ENCODE data around the gene KCTD10. TPM values are rescaled to one million over a fixed set of nuclear protein-coding genes. Genes with fewer than 3 reads are reported as not detected.
"Not testable (repeated sequence)": the region's sequence is repeated elsewhere in the genome, so short reads cannot be mapped to it uniquely, and the experiment has no call there.

KCTD10 gene
- total RNA-seq, 1 experiment from 2014 or later, result 29.4 TPM

DNA sequence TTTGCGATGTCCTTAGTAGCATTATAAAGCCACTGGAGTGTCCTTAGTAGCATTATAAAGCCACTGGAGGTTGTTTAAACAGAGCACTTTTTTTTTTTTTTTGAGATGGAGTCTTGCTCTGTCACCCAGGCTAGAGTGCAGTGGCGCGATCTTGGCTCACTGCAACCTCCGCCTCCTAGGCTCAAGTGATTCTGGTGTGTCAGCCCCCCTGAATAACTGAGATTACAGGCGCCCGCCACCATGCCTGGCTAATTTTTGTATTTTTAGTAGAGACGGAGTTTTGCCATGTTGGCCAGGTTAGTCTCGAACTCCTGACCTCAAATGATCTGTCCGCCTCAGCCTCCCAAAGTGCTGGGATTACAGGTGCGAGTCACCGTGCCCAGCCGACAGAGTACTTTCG, 37.1 kb downstream of the KCTD10 start:
- H3K4me2 ChIP-seq (ENCODE audit: low read depth, low read length, poor library complexity, severe bottlenecking); H3K9me2 ChIP-seq (replicated peaks; ENCODE audit: insufficient read depth, low read length); H3K27me3 ChIP-seq (ENCODE audit: low read length); H3K27ac ChIP-seq (ENCODE audit: low read length); H3K4me3 ChIP-seq (ENCODE audit: low read length); H2AFZ ChIP-seq (ENCODE audit: low read length); H3K9me3 ChIP-seq (ENCODE audit: low read length); DNase-seq; H4K20me1 ChIP-seq (ENCODE audit: insufficient read depth, low read depth, low read length); H3K79me2 ChIP-seq (ENCODE audit: low read length); H3K9ac ChIP-seq (ENCODE audit: low read length); H3K36me3 ChIP-seq (ENCODE audit: insufficient read depth, low read length); H3K4me1 ChIP-seq (ENCODE audit: low read length): not testable (repeated sequence)

- no peak overlapping the region for H2AFZ ChIP-seq (ENCODE audit: low read length)
- H3K4me2 ChIP-seq (ENCODE audit: low read depth, low read length, poor library complexity, severe bottlenecking), result no peak overlapping the region
- H4K20me1 ChIP-seq (ENCODE audit: insufficient read depth, low read depth, low read length), result no peaks in the 10 kb centered on the region
- H3K36me3 ChIP-seq (ENCODE audit: insufficient read depth, low read length), result no peaks in the 10 kb centered on the region
- DNase-seq, result no peak
- no peaks in the 10 kb centered on the region for H3K9me2 ChIP-seq (replicated peaks; ENCODE audit: insufficient read depth, low read length)
- no peak overlapping the region for H3K27ac ChIP-seq (ENCODE audit: low read length)
- H3K9me3 ChIP-seq (ENCODE audit: low read length), result no peaks in the 10 kb centered on the region
- no peaks in the 10 kb centered on the region for H3K27me3 ChIP-seq (ENCODE audit: low read length)
- no peaks in the 10 kb centered on the region for H3K79me2 ChIP-seq (ENCODE audit: low read length)
- no peak overlapping the region for H3K4me3 ChIP-seq (ENCODE audit: low read length)
- H3K4me1 ChIP-seq (ENCODE audit: low read length), result no peaks in the 10 kb centered on the region
- no peak overlapping the region for H3K9ac ChIP-seq (ENCODE audit: low read length)
These were observed 37.9 kb downstream of the KCTD10 start for GRCh38 chr12:109439181-109439580.

- no peak for DNase-seq
- Histone ChIP-seq H3K27ac (ENCODE audit: low read length) (no peak overlapping the region), H3K36me3 (ENCODE audit: insufficient read depth, low read length) (no peaks in the 10 kb centered on the region), H3K9me2 (replicated peaks; ENCODE audit: insufficient read depth, low read length) (no peaks in the 10 kb centered on the region), H3K79me2 (ENCODE audit: low read length) (no peaks in the 10 kb centered on the region), H4K20me1 (ENCODE audit: insufficient read depth, low read depth, low read length) (no peaks in the 10 kb centered on the region), H3K9me3 (ENCODE audit: low read length) (no peaks in the 10 kb centered on the region), H3K9ac (ENCODE audit: low read length) (no peak overlapping the region), H3K4me1 (ENCODE audit: low read length) (peaks cover 4% of the 10 kb centered on the region; the same call in 1 of the 2 replicates), H3K4me2 (ENCODE audit: low read depth, low read length, poor library complexity, severe bottlenecking) (no peak overlapping the region), H3K4me3 (ENCODE audit: low read length) (no peak overlapping the region), H3K27me3 (ENCODE audit: low read length) (no peaks in the 10 kb centered on the region), H2AFZ (ENCODE audit: low read length) (no peak overlapping the region)
These were observed 40.9 kb downstream of the KCTD10 start for GRCh38 chr12:109436188-109436560.

- Histone ChIP-seq H3K4me2 (ENCODE audit: low read depth, low read length, poor library complexity, severe bottlenecking) (no peak overlapping the region), H3K9ac (ENCODE audit: low read length) (no peak overlapping the region), H3K9me2 (replicated peaks; ENCODE audit: insufficient read depth, low read length) (no peaks in the 10 kb centered on the region), H3K36me3 (ENCODE audit: insufficient read depth, low read length) (no peaks in the 10 kb centered on the region), H3K9me3 (ENCODE audit: low read length) (no peaks in the 10 kb centered on the region), H4K20me1 (ENCODE audit: insufficient read depth, low read depth, low read length) (no peaks in the 10 kb centered on the region), H3K27ac (ENCODE audit: low read length) (no peak overlapping the region), H3K79me2 (ENCODE audit: low read length) (no peaks in the 10 kb centered on the region), H2AFZ (ENCODE audit: low read length) (no peak overlapping the region), H3K27me3 (ENCODE audit: low read length) (no peaks in the 10 kb centered on the region), H3K4me1 (ENCODE audit: low read length) (peaks cover 4% of the 10 kb centered on the region; the same call in 1 of the 2 replicates), H3K4me3 (ENCODE audit: low read length) (no peak overlapping the region)
- no peak for DNase-seq
These were observed 41.5 kb downstream of the KCTD10 start for GRCh38 chr12:109435428-109436187.

- no peak for DNase-seq
- Histone ChIP-seq H3K4me2 (ENCODE audit: low read depth, low read length, poor library complexity, severe bottlenecking) (no peak overlapping the region), H3K4me1 (ENCODE audit: low read length) (peaks cover 4% of the 10 kb centered on the region; the same call in 1 of the 2 replicates), H3K27me3 (ENCODE audit: low read length) (no peaks in the 10 kb centered on the region), H3K27ac (ENCODE audit: low read length) (no peak overlapping the region), H2AFZ (ENCODE audit: low read length) (no peak overlapping the region), H3K9me3 (ENCODE audit: low read length) (no peaks in the 10 kb centered on the region), H3K79me2 (ENCODE audit: low read length) (no peaks in the 10 kb centered on the region), H3K9ac (ENCODE audit: low read length) (no peak overlapping the region), H3K4me3 (ENCODE audit: low read length) (no peak overlapping the region), H4K20me1 (ENCODE audit: insufficient read depth, low read depth, low read length) (no peaks in the 10 kb centered on the region), H3K9me2 (replicated peaks; ENCODE audit: insufficient read depth, low read length) (no peaks in the 10 kb centered on the region), H3K36me3 (ENCODE audit: insufficient read depth, low read length) (no peaks in the 10 kb centered on the region)
These were observed 42.5 kb downstream of the KCTD10 start for GRCh38 chr12:109434582-109434981.

DNA sequence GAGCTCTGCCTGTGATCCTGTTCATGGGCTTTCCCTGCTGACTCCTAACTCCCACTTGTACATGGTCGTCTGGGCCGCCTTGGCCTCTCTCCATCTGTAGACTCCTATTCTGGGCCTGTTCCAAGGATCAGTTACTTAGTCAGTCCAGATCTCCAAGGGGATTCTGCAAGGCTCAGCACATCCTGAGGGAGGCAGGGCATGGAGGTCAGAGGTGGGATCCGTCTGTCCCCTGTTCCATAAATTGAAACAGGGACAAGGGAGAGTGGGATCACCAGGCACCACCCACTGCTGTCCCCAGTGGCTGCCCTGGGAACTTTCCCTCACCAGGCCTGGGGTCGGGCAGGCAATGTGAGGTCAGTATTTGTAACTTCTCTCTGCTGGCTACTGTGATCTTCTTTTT, 43.5 kb downstream of the KCTD10 start:
- Histone ChIP-seq H3K4me3 (ENCODE audit: low read length) (no peak overlapping the region), H3K9me2 (replicated peaks; ENCODE audit: insufficient read depth, low read length) (no peaks in the 10 kb centered on the region), H3K9me3 (ENCODE audit: low read length) (no peaks in the 10 kb centered on the region), H2AFZ (ENCODE audit: low read length) (no peak overlapping the region; the same call in 1 of the 2 replicates), H3K4me2 (ENCODE audit: low read depth, low read length, poor library complexity, severe bottlenecking) (no peak overlapping the region), H4K20me1 (ENCODE audit: insufficient read depth, low read depth, low read length) (no peaks in the 10 kb centered on the region), H3K4me1 (ENCODE audit: low read length) (peaks cover 4% of the 10 kb centered on the region; the same call in 1 of the 2 replicates), H3K27ac (ENCODE audit: low read length) (no peak overlapping the region), H3K36me3 (ENCODE audit: insufficient read depth, low read length) (no peaks in the 10 kb centered on the region), H3K27me3 (ENCODE audit: low read length) (no peaks in the 10 kb centered on the region), H3K79me2 (ENCODE audit: low read length) (no peaks in the 10 kb centered on the region), H3K9ac (ENCODE audit: low read length) (no peak overlapping the region)
- no peak for DNase-seq

DNA sequence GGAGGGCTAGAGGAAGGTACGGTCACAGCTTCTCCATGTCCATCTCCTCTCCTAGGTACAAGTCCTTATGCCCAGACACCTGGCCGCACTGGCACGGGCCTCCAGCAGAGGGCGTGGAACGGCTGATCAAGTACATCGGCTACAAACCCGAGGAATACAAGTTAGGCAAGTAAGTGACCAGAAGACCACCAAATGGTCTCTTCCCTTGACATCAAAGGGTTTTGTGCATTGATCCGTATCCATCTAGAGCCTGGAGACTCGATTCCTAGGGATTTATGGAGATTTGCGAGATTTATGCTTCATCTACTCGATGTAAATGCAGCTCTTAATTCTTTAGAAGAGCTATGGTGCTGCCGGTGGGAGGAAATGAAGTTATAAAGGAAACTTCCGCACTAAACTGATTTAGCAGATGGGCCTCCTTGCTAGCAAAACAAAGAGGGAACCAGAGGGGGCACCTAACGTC, 44.2 kb downstream of the KCTD10 start:
- H2AFZ ChIP-seq (ENCODE audit: low read length), result peak overlapping the region; percentile 77
- peak overlapping the region; percentile 38 for H3K4me2 ChIP-seq (ENCODE audit: low read depth, low read length, poor library complexity, severe bottlenecking)
- H3K9ac ChIP-seq (ENCODE audit: low read length), result peak overlapping the region; percentile 48; the same call in 1 of the 2 replicates
- H3K9me2 ChIP-seq (replicated peaks; ENCODE audit: insufficient read depth, low read length), result no peaks in the 10 kb centered on the region
- H3K27me3 ChIP-seq (ENCODE audit: low read length), result no peaks in the 10 kb centered on the region
- no peaks in the 10 kb centered on the region for H3K36me3 ChIP-seq (ENCODE audit: insufficient read depth, low read length)
- H4K20me1 ChIP-seq (ENCODE audit: insufficient read depth, low read depth, low read length), result no peaks in the 10 kb centered on the region
- peak; percentile 90 for DNase-seq
- H3K4me3 ChIP-seq (ENCODE audit: low read length), result no peak overlapping the region
- no peaks in the 10 kb centered on the region for H3K79me2 ChIP-seq (ENCODE audit: low read length)
- H3K9me3 ChIP-seq (ENCODE audit: low read length), result no peaks in the 10 kb centered on the region
- peaks cover 4% of the 10 kb centered on the region; the same call in 1 of the 2 replicates for H3K4me1 ChIP-seq (ENCODE audit: low read length)
- H3K27ac ChIP-seq (ENCODE audit: low read length), result no peak overlapping the region

DNA sequence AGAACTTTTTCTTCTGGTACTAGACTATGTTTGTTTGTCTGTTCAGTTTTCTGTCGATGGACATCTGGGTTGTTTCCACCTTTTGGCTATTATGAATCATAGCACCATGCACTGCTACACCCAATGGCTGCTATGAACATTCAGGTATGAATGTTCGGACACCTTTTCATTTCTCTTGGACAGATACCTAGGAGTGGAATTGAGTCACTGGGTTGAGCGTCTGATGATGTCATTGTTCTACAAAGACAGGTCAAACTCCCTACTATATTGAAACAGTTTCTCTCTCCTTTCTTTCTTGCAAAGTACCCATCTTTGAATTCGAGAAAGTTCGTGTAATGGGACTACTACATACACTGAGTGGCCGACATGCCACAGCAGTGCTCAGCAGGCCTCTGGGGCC, 44.7 kb downstream of the KCTD10 start:
- Histone ChIP-seq H3K9ac (ENCODE audit: low read length) (no peak overlapping the region), H3K36me3 (ENCODE audit: insufficient read depth, low read length) (no peaks in the 10 kb centered on the region), H3K4me3 (ENCODE audit: low read length) (no peak overlapping the region), H3K79me2 (ENCODE audit: low read length) (no peaks in the 10 kb centered on the region), H4K20me1 (ENCODE audit: insufficient read depth, low read depth, low read length) (no peaks in the 10 kb centered on the region), H3K4me1 (ENCODE audit: low read length) (peaks cover 4% of the 10 kb centered on the region; the same call in 1 of the 2 replicates), H3K4me2 (ENCODE audit: low read depth, low read length, poor library complexity, severe bottlenecking) (no peak overlapping the region), H2AFZ (ENCODE audit: low read length) (no peak overlapping the region), H3K9me2 (replicated peaks; ENCODE audit: insufficient read depth, low read length) (no peaks in the 10 kb centered on the region), H3K27ac (ENCODE audit: low read length) (no peak overlapping the region), H3K9me3 (ENCODE audit: low read length) (no peaks in the 10 kb centered on the region), H3K27me3 (ENCODE audit: low read length) (no peaks in the 10 kb centered on the region)
- no peak for DNase-seq

Data from Karpas-422 (cell line).